IMR-90 (cell line): ENCODE results near the gene ITGB1BP1. TPM values are rescaled to one million over a fixed set of nuclear protein-coding genes. Genes with fewer than 3 reads are reported as not detected.

Experiments used
- ATAC-seq: fragments of 200-7000 bp; cut with Tn5 transposase; 2 replicates; pipeline ENCODE4 v1.9.1; 2020; ENCODE audit warnings: low read depth, mild to moderate bottlenecking, moderate library complexity
- BruUV-seq: library from RNA; stranded (reverse); fragments of 400-500 nt; replicated peaks from 2 replicates; lab custom pipeline; 2021; lab: Mats Ljungman, UMichigan
- CTCF ChIA-PET: fragments of 300-600 bp; formaldehyde crosslinking; extraction: SDS; loops from one replicate; lab custom pipeline; 2021; ENCODE audit warnings: antibody characterized with exemption; lab: Yijun Ruan, JAX
- POLR2A ChIA-PET: fragments of 300-600 bp; sonication (Branson Sonifier 250); formaldehyde crosslinking; loops from one replicate; lab custom pipeline; 2022; ENCODE audit warnings: antibody characterized with exemption; ENCODE audit not compliant: unreplicated experiment; lab: Charles Lee
- DNase-seq: peaks from one replicate; pipeline ENCODE4 v3.0.0; 2013
- H2AFZ ChIP-seq: replicated peaks from 2 replicates; pipeline ENCODE3; 2013; ENCODE audit warnings: low read length, mild to moderate bottlenecking; ENCODE audit not compliant: poor library complexity
- H2AK5ac ChIP-seq: 2 replicates; pipeline ENCODE4 v1.6.1; 2013; ENCODE audit warnings: low read depth, low read length, inconsistent platforms
- H2AK9ac ChIP-seq: replicated peaks from 2 replicates; pipeline ENCODE3; 2013; ENCODE audit warnings: mild to moderate bottlenecking, low read depth, low read length, moderate library complexity; ENCODE audit not compliant: poor library complexity
- H2BK120ac ChIP-seq: 2 replicates; pipeline ENCODE4 v1.6.1; 2013; ENCODE audit warnings: low read depth, low read length, inconsistent platforms
- H2BK15ac ChIP-seq: 3 replicates; pipeline ENCODE4 v1.6.1; 2013; ENCODE audit warnings: low read depth, low read length, inconsistent platforms
- H2BK20ac ChIP-seq: 2 replicates; pipeline ENCODE4 v1.6.1; 2013; ENCODE audit warnings: low read depth, mild to moderate bottlenecking, inconsistent platforms, low read length, moderate library complexity
- H2BK5ac ChIP-seq: 2 replicates; pipeline ENCODE4 v1.6.1; 2013; ENCODE audit warnings: mild to moderate bottlenecking, low read depth, low read length, inconsistent platforms; ENCODE audit not compliant: poor library complexity, severe bottlenecking
- H3K14ac ChIP-seq: replicated peaks from 2 replicates; pipeline ENCODE4 v1.6.1; 2013; ENCODE audit warnings: low read depth, low read length, inconsistent platforms
- H3K18ac ChIP-seq: 2 replicates; pipeline ENCODE4 v1.6.1; 2013; ENCODE audit warnings: low read depth, low read length, control low read depth
- H3K23ac ChIP-seq: 2 replicates; pipeline ENCODE4 v1.6.1; 2013; ENCODE audit warnings: low read depth, low read length, inconsistent platforms
- H3K27ac ChIP-seq: 2 replicates; pipeline ENCODE4 v1.5.1; 2013; ENCODE audit warnings: mild to moderate bottlenecking, control low read depth, low read length; ENCODE audit not compliant: insufficient read depth
- H3K27me3 ChIP-seq: 2 replicates; pipeline ENCODE4 v1.6.1; 2013; ENCODE audit warnings: low read length; ENCODE audit not compliant: control insufficient read depth, insufficient read depth
- H3K36me3 ChIP-seq: 2 replicates; pipeline ENCODE4 v1.6.1; 2013; ENCODE audit warnings: low read length, mixed read lengths; ENCODE audit not compliant: control insufficient read depth, insufficient read depth
- H3K4ac ChIP-seq: 2 replicates; pipeline ENCODE4 v1.6.1; 2013; ENCODE audit warnings: low read depth, low read length, inconsistent platforms
- H3K4me1 ChIP-seq: 2 replicates; pipeline ENCODE4 v1.6.1; 2013; ENCODE audit warnings: low read length, mixed read lengths; ENCODE audit not compliant: control insufficient read depth, insufficient read depth
- H3K4me2 ChIP-seq: 2 replicates; pipeline ENCODE4 v1.6.1; 2013; ENCODE audit warnings: low read depth, mild to moderate bottlenecking, control low read depth, low read length, moderate library complexity
- H3K4me3 ChIP-seq: 2 replicates; pipeline ENCODE4 v1.5.1; 2013; ENCODE audit warnings: low read depth, mild to moderate bottlenecking, control low read depth, low read length, moderate library complexity; ENCODE audit not compliant: insufficient read depth
- H3K56ac ChIP-seq: 2 replicates; pipeline ENCODE4 v1.6.1; 2013; ENCODE audit warnings: low read length, inconsistent platforms; ENCODE audit not compliant: insufficient read depth; ENCODE audit errors: extremely low read depth
- H3K79me1 ChIP-seq, 2 experiments: 2 replicates each; pipeline ENCODE4 v1.6.1; 2013; ENCODE audit warnings: low read length in 2 of 2, inconsistent platforms in 1 of 2, low read depth in 1 of 2
- H3K9ac ChIP-seq: 2 replicates; pipeline ENCODE4 v1.6.1; 2013; ENCODE audit warnings: low read depth, low read length, control low read depth
- H3K9me1 ChIP-seq: 2 replicates; pipeline ENCODE4 v1.6.1; 2013; ENCODE audit warnings: low read length, inconsistent platforms; ENCODE audit not compliant: insufficient read depth
- H3K9me3 ChIP-seq: 2 replicates; pipeline ENCODE4 v1.6.1; 2013; ENCODE audit warnings: low read length; ENCODE audit not compliant: control insufficient read depth, insufficient read depth
- H4K20me1 ChIP-seq: 2 replicates; pipeline ENCODE4 v1.6.1; 2013; ENCODE audit warnings: low read length, inconsistent platforms; ENCODE audit not compliant: insufficient read depth
- H4K5ac ChIP-seq: 2 replicates; pipeline ENCODE4 v1.6.1; 2013; ENCODE audit warnings: mild to moderate bottlenecking, low read depth, low read length, control low read depth
- H4K8ac ChIP-seq, 2 experiments: 2 replicates each; pipeline ENCODE4 v1.6.1; 2013; ENCODE audit warnings: low read depth in 2 of 2, low read length in 2 of 2, control low read depth in 1 of 2, inconsistent platforms in 1 of 2
- H4K91ac ChIP-seq: 2 replicates; pipeline ENCODE4 v1.6.1; 2013; ENCODE audit warnings: low read depth, low read length, inconsistent platforms; ENCODE audit not compliant: insufficient read depth
- BHLHE40 ChIP-seq: fragments of 150-350 bp; IDR thresholded peaks from 2 replicates; pipeline ENCODE4 v1.6.1; 2016; ENCODE audit warnings: mild to moderate bottlenecking, low read depth, low read length
- CEBPB ChIP-seq: IDR thresholded peaks from 2 replicates; pipeline ENCODE4 v1.6.1; 2012; ENCODE audit warnings: low read depth, low read length, improper control_type of control experiment
- CHD1 ChIP-seq: IDR thresholded peaks from 2 replicates; pipeline ENCODE4 v1.6.1; 2012; ENCODE audit warnings: low read depth, low read length, improper control_type of control experiment
- FOS ChIP-seq: fragments of 150-350 bp; IDR thresholded peaks from 2 replicates; pipeline ENCODE4 v1.6.1; 2016; ENCODE audit warnings: low read depth, low read length
- MAFK ChIP-seq: IDR thresholded peaks from 2 replicates; pipeline ENCODE4 v1.6.1; 2012; ENCODE audit warnings: low read depth, low read length, improper control_type of control experiment
- MAZ ChIP-seq: IDR thresholded peaks from 2 replicates; pipeline ENCODE4 v1.6.1; 2012; ENCODE audit warnings: low read depth, mild to moderate bottlenecking, low read length, improper control_type of control experiment, moderate library complexity, borderline replicate concordance
- MXI1 ChIP-seq: IDR thresholded peaks from 2 replicates; pipeline ENCODE4 v1.6.1; 2012; ENCODE audit warnings: low read depth, mild to moderate bottlenecking, low read length, moderate library complexity, borderline replicate concordance
- NFE2L2 ChIP-seq: fragments of 150-350 bp; IDR thresholded peaks from 2 replicates; pipeline ENCODE4 v1.6.1; 2016; ENCODE audit warnings: low read depth, mild to moderate bottlenecking, low read length
- POLR2A ChIP-seq: IDR thresholded peaks from 2 replicates; pipeline ENCODE4 v1.6.1; 2012; ENCODE audit warnings: mild to moderate bottlenecking, low read depth, low read length
- RAD21 ChIP-seq: IDR thresholded peaks from 2 replicates; pipeline ENCODE4 v1.6.1; 2012; ENCODE audit warnings: low read length, improper control_type of control experiment
- RCOR1 ChIP-seq: IDR thresholded peaks from 2 replicates; pipeline ENCODE4 v1.6.1; 2012; ENCODE audit warnings: mild to moderate bottlenecking, low read length, improper control_type of control experiment; ENCODE audit not compliant: insufficient replicate concordance
- RFX5 ChIP-seq: IDR thresholded peaks from 2 replicates; pipeline ENCODE4 v1.8.0; 2012; ENCODE audit warnings: low read depth, mild to moderate bottlenecking, low read length, moderate library complexity
- SMC3 ChIP-seq: fragments of 150-350 bp; IDR thresholded peaks from 2 replicates; pipeline ENCODE4 v1.6.1; 2016; ENCODE audit warnings: low read depth, mild to moderate bottlenecking, antibody characterized with exemption, low read length, moderate library complexity
- WGBS, 2 experiments: methylation state at CpG; one replicate each; pipeline versions ENCODE4 v1.1.5 to v1.1.7; 2013; ENCODE audit warnings: missing lambda C conversion rate in 2 of 2; ENCODE audit not compliant: insufficient read length in 1 of 2; ENCODE audit errors: extremely low coverage in 2 of 2; 5-methylcytosine and 5-hydroxymethylcytosine counted together
- dilution Hi-C: fragments of 300-500 bp; cut with HindIII; formaldehyde crosslinking; loops from one replicate; pipeline ENCODE4 v1.14.3; 2018; ENCODE audit warnings: low sequenced_read_pairs; ENCODE audit not compliant: unreplicated experiment
- in situ Hi-C: fragments of 300-500 bp; cut with MboI; formaldehyde crosslinking; loops from 3 replicates; pipeline ENCODE4 v1.14.3; 2019; ENCODE audit warnings: low sequenced_read_pairs, inconsistent platforms, mixed read lengths
- intact Hi-C: fragments of 100-400 bp; cut with micrococcal nuclease; formaldehyde crosslinking; loops from 2 replicates; pipeline ENCODE4 v1.10.0; 2022
- polyA plus RNA-seq, 3 experiments: library from polyadenylated mRNA; depleted of rRNA; stranded (reverse); fragments of >200 nt; gene quantifications; 2 replicates each; pipeline ENCODE4 v1.2.3, GENCODE V29; 2012; ENCODE audit warnings: low replicate concordance in 1 of 3
- total RNA-seq: library from RNA; depleted of rRNA; stranded (reverse); fragments of >200 nt; gene quantifications from 2 replicates; pipeline ENCODE4 v1.2.3, GENCODE V29; 2012
- TF ChIP-seq, protein P1 (sequence below): conservative IDR thresholded peaks from 2 replicates; pipeline ENCODE4 v1.5.1; 2012; ENCODE audit warnings: mild to moderate bottlenecking, low read depth, low read length, improper control_type of control experiment
- TF ChIP-seq, protein P2 (sequence below): fragments of 150-350 bp; IDR thresholded peaks from 2 replicates; pipeline ENCODE4 v1.6.1; 2016; ENCODE audit warnings: low read depth, mild to moderate bottlenecking, low read length, moderate library complexity, borderline replicate concordance
- TF ChIP-seq, protein P3 (sequence below): fragments of 150-350 bp; IDR thresholded peaks from 2 replicates; pipeline ENCODE4 v1.6.1; 2017; ENCODE audit warnings: mild to moderate bottlenecking, antibody characterized with exemption, low read length, low read depth

Gene ITGB1BP1
- total and polyA plus RNA-seq, 2 of the 4 experiments (the other 2 are of a cell fraction): 48.6 to 88.1 TPM

DNA sequence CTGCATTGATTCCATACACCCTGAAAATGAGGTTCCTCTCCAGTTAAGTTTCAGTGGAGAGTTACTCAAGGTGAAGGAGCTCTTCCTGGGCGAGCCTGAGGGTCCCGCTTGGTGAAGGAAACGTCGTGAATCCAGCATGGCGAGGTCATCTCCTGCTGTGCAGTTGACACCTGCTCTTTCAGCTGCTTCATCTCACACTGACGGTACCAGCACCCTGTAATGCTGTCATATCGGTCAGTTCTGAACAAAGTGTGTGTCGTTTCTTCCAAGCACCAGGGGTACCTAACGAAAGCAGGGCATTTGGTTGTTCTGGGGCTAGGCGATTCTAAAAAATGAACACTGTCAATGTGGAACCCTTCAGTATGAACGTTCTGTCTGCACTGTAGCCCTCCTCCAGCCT is 52.6 kb downstream of the ITGB1BP1 start:
- in situ Hi-C loops: loop anchor here (10.0 kb wide), 1 partner anchor 226 kb away; no protein-coding TSS in a partner anchor

More for the DNA sequence above, 52.6 kb downstream of the ITGB1BP1 start:
- Histone ChIP-seq H2BK120ac (peak overlapping the region; percentile 78), H3K79me1 (peaks cover 28 to 57% of the 10 kb centered on the region in 2 experiments), H3K9me3 (no peaks in the 10 kb centered on the region), H2BK5ac (peak overlapping the region; percentile 50), H3K4me1 (peaks cover 8% of the 10 kb centered on the region), H3K9ac (no peak overlapping the region), H4K5ac (no peak overlapping the region), H3K4ac (peak overlapping the region; percentile 75), H3K27me3 (no peaks in the 10 kb centered on the region), H3K4me3 (no peak overlapping the region), H3K36me3 (peaks cover 50% of the 10 kb centered on the region), H3K23ac (peak overlapping the region; percentile 26; the same call in 1 of the 2 replicates), H2AFZ (no peak overlapping the region), H3K4me2 (0 out of 2 replicates have a peak overlapping the region, but pooled peaks have one; percentile 0), H2AK9ac (peak overlapping the region; percentile 74), H2BK15ac (peak overlapping the region; percentile 4; the same call in 2 of the 3 replicates), H3K14ac (peak overlapping the region; percentile 50), H3K56ac (no peak overlapping the region), H4K91ac (peak overlapping the region; percentile 29), H3K27ac (peak overlapping the region; percentile 5; the same call in 1 of the 2 replicates), H3K9me1 (peaks cover 13% of the 10 kb centered on the region), H4K20me1 (no peaks in the 10 kb centered on the region), H2AK5ac (peak overlapping the region; percentile 62), H2BK20ac (peak overlapping the region; percentile 60), H3K18ac (peak overlapping the region; percentile 1; the same call in 1 of the 2 replicates), H4K8ac (peak overlapping the region in 1 of 2 experiments; percentile 59; a peak in 2 of 4 replicates)
- DNase-seq: no peak
- intact Hi-C loops (loop anchor here (1.0 to 5.0 kb wide), 2 partner anchors 163 to 228 kb away; partner anchors contain the start of gene ASAP2), dilution Hi-C loops (no loop called here)
- ChIA-PET CTCF (interaction anchor here (0.6 to 1.5 kb wide), 13 partner anchors 11 to 537 kb away, joined by 3 to 10 read pairs (median 3); no protein-coding TSS in a partner anchor), POLR2A (no interaction called here)
- 83% methylated on average over 8 of the region's 11 CpGs; no CpG with 5 or more reads in 1 of the 2 experiments for WGBS, 2 experiments
- TF ChIP-seq RCOR1 (no peak), MAZ (no peak), NFE2L2 (no peak), CEBPB (no peak), MAFK (no peak), RFX5 (no peak), RAD21 (no peak), CHD1 (no peak), SMC3 (no peak), FOS (no peak), BHLHE40 (no peak), POLR2A (no peak), MXI1 (no peak)
- TF ChIP-seq, protein P1, sequence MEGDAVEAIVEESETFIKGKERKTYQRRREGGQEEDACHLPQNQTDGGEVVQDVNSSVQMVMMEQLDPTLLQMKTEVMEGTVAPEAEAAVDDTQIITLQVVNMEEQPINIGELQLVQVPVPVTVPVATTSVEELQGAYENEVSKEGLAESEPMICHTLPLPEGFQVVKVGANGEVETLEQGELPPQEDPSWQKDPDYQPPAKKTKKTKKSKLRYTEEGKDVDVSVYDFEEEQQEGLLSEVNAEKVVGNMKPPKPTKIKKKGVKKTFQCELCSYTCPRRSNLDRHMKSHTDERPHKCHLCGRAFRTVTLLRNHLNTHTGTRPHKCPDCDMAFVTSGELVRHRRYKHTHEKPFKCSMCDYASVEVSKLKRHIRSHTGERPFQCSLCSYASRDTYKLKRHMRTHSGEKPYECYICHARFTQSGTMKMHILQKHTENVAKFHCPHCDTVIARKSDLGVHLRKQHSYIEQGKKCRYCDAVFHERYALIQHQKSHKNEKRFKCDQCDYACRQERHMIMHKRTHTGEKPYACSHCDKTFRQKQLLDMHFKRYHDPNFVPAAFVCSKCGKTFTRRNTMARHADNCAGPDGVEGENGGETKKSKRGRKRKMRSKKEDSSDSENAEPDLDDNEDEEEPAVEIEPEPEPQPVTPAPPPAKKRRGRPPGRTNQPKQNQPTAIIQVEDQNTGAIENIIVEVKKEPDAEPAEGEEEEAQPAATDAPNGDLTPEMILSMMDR: no peak
- TF ChIP-seq, protein P2, sequence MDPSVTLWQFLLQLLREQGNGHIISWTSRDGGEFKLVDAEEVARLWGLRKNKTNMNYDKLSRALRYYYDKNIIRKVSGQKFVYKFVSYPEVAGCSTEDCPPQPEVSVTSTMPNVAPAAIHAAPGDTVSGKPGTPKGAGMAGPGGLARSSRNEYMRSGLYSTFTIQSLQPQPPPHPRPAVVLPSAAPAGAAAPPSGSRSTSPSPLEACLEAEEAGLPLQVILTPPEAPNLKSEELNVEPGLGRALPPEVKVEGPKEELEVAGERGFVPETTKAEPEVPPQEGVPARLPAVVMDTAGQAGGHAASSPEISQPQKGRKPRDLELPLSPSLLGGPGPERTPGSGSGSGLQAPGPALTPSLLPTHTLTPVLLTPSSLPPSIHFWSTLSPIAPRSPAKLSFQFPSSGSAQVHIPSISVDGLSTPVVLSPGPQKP: no peak
- TF ChIP-seq, protein P3, sequence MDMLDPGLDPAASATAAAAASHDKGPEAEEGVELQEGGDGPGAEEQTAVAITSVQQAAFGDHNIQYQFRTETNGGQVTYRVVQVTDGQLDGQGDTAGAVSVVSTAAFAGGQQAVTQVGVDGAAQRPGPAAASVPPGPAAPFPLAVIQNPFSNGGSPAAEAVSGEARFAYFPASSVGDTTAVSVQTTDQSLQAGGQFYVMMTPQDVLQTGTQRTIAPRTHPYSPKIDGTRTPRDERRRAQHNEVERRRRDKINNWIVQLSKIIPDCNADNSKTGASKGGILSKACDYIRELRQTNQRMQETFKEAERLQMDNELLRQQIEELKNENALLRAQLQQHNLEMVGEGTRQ: no peak
- peak; percentile 16 for ATAC-seq
- BruUV-seq: no TSS peak
